GM21381 (cell line): ENCODE measurements around the gene GPR62.
"Not testable (repeated sequence)": the region's sequence is repeated elsewhere in the genome, so short reads cannot be mapped to it uniquely, and the experiment has no call there.

ENCODE experiments used
- ATAC-seq: cut with Tn5 transposase; IDR thresholded peaks from one replicate; pipeline ENCODE4 v1.9.1; 2021; ENCODE audit warnings: mild to moderate bottlenecking, moderate library complexity; ENCODE audit not compliant: unreplicated experiment

Gene GPR62

GRCh38 chr3:51988286-51989146 is 33.3 kb downstream of the GPR62 start:
- ATAC-seq: no peak

GRCh38 chr3:51990501-51990971 is 35.4 kb downstream of the GPR62 start:
- ATAC-seq: not testable (repeated sequence)

GRCh38 chr3:51992017-51992682 is 37.0 kb downstream of the GPR62 start:
- no peak for ATAC-seq

- not testable (repeated sequence) for ATAC-seq
Measured at GRCh38 chr3:51993657-51994056, 38.5 kb downstream of the GPR62 start.

- ATAC-seq: no peak
Measured at GRCh38 chr3:51994530-51994929, 39.3 kb downstream of the GPR62 start.

GRCh38 chr3:51995346-51996163 is 40.4 kb downstream of the GPR62 start, which contains the start of gene RPL29:
Gene RPL29 (minus strand): TSS chr3:51995895. CDS start chr3:51995461, 434 bp downstream.
- peak; percentile 90 for ATAC-seq

- ATAC-seq: no peak
Measured at GRCh38 chr3:51997172-51997571, 42.0 kb downstream of the GPR62 start.

- ATAC-seq: no peak
Measured at GRCh38 chr3:51997935-51998596, 42.9 kb downstream of the GPR62 start.

- ATAC-seq: no peak
Measured at GRCh38 chr3:51998774-51999173, 43.6 kb downstream of the GPR62 start.

- no peak for ATAC-seq
Measured at GRCh38 chr3:51999846-52000245, 44.7 kb downstream of the GPR62 start.

GRCh38 chr3:52001443-52001974 is 46.3 kb downstream of the GPR62 start:
- peak; percentile 83 for ATAC-seq

- no peak for ATAC-seq
Measured at GRCh38 chr3:52002748-52003147, 47.6 kb downstream of the GPR62 start.

GRCh38 chr3:52004163-52004787 is 49.1 kb downstream of the GPR62 start:
- ATAC-seq: no peak

GRCh38 chr3:52004906-52005395 is 49.8 kb downstream of the GPR62 start:
- ATAC-seq: no peak

- ATAC-seq: no peak
Measured at GRCh38 chr3:52005571-52005986, 50.4 kb downstream of the GPR62 start.

GRCh38 chr3:52006017-52006819 is 51.0 kb downstream of the GPR62 start:
- ATAC-seq: no peak

- no peak for ATAC-seq
Measured at GRCh38 chr3:52006820-52007133, 51.6 kb downstream of the GPR62 start.
